Measurements from ENCODE around the gene MUS81. TPM values are rescaled to one million over a fixed set of nuclear protein-coding genes. Genes with fewer than 3 reads are reported as not detected.

MUS81 gene
- total RNA-seq, 4 donors from 2014 or later, result 19.9 to 41.8 (median 30.2) TPM

GRCh38 chr11:65915821-65916251 is 55.6 kb downstream of the MUS81 start:
- TF ChIP-seq CTCF (IDR thresholded peaks at IDR 0.05; ENCODE audit: low read depth), result no peak

Other genes starting within 250 kb of the MUS81 start
- 10 to 100 TPM; 25.2 to 58.6 (median 28.8) TPM for gene MAP3K11, start 246.2 kb upstream of the MUS81 start, total RNA-seq
- 10 to 100 TPM; 10.3 to 25.2 (median 11.2) TPM for gene PCNX3, start 244.7 kb upstream of the MUS81 start, total RNA-seq
- 10 to 100 TPM; 19.8 to 42.8 (median 22.9) TPM for gene SIPA1, start 222.3 kb upstream of the MUS81 start, total RNA-seq
- gene RELA, start 197.5 kb upstream of the MUS81 start, total RNA-seq, result 10 to 100 TPM; 31.5 to 65.7 (median 34.6) TPM
- gene KAT5, start 148.2 kb upstream of the MUS81 start, total RNA-seq, result 10 to 100 TPM; 39.3 to 54.2 (median 49.0) TPM
- 100 to 1,000 TPM in 2 of 4 donors, 10 to 100 TPM in 2; 41.6 to 101 (median 97.7) TPM for gene RNASEH2C, start 139.6 kb upstream of the MUS81 start, total RNA-seq
- 10 to 100 TPM in 3 of 4 donors, 1 to 10 TPM in 1; 7.0 to 30.0 (median 14.6) TPM for gene AP5B1, start 79.5 kb upstream of the MUS81 start, total RNA-seq
- gene OVOL1, start 73.4 kb upstream of the MUS81 start, total RNA-seq, result under 1 TPM in 2 of 4 donors, not detected in 2; 0.34 to 0.44 TPM
- under 1 TPM in 1 of 4 donors, not detected in 3; 0.85 TPM for gene SNX32, start 26.5 kb upstream of the MUS81 start, total RNA-seq
- gene CFL1, start 2.3 kb upstream of the MUS81 start, total RNA-seq, result 100 to 1,000 TPM; 375 to 550 (median 447) TPM
- 10 to 100 TPM; 45.0 to 85.2 (median 62.2) TPM for gene EFEMP2, start 12.4 kb downstream of the MUS81 start, total RNA-seq
- 1 to 10 TPM in 3 of 4 donors, not detected in 1; 1.7 to 5.7 (median 2.9) TPM for gene CTSW, start 19.4 kb downstream of the MUS81 start, total RNA-seq
- 10 to 100 TPM; 43.8 to 64.2 (median 51.9) TPM for gene FIBP, start 28.0 kb downstream of the MUS81 start, total RNA-seq
- 10 to 100 TPM; 15.7 to 59.9 (median 29.3) TPM for gene CCDC85B, start 30.2 kb downstream of the MUS81 start, total RNA-seq
- gene FOSL1, start 40.0 kb downstream of the MUS81 start, total RNA-seq, result 10 to 100 TPM in 1 of 4 donors, 1 to 10 TPM in 3; 1.5 to 15.2 (median 2.8) TPM
- gene C11orf68, start 58.6 kb downstream of the MUS81 start, total RNA-seq, result 10 to 100 TPM; 18.5 to 20.5 (median 19.4) TPM
- gene DRAP1, start 59.0 kb downstream of the MUS81 start, total RNA-seq, result 10 to 100 TPM; 34.4 to 85.0 (median 54.4) TPM
- not detected for gene TSGA10IP, start 85.0 kb downstream of the MUS81 start, total RNA-seq
- 10 to 100 TPM; 33.7 to 69.9 (median 41.8) TPM for gene SART1, start 101.3 kb downstream of the MUS81 start, total RNA-seq
- gene EIF1AD, start 141.7 kb downstream of the MUS81 start, total RNA-seq, result 10 to 100 TPM; 12.1 to 33.5 (median 25.4) TPM
- 10 to 100 TPM; 14.9 to 67.8 (median 16.7) TPM for gene BANF1, start 142.1 kb downstream of the MUS81 start, total RNA-seq
- gene CST6, start 151.6 kb downstream of the MUS81 start, total RNA-seq, result not detected
- gene CATSPER1, start 166.0 kb downstream of the MUS81 start, total RNA-seq, result 1 to 10 TPM in 1 of 4 donors, not detected in 3; 1.5 TPM
- gene GAL3ST3, start 188.7 kb downstream of the MUS81 start, total RNA-seq, result under 1 TPM in 1 of 4 donors, not detected in 3; 0.38 TPM
- gene SF3B2, start 191.9 kb downstream of the MUS81 start, total RNA-seq, result 100 to 1,000 TPM in 3 of 4 donors, 10 to 100 TPM in 1; 97.2 to 223 (median 118) TPM
- 10 to 100 TPM; 38.3 to 75.7 (median 41.0) TPM for gene PACS1, start 209.8 kb downstream of the MUS81 start, total RNA-seq